ENCODE measurements around the gene VGF.

VGF gene

GRCh38 chr7:101185258-101185839 is 20.0 kb upstream of the VGF start:
- no peak for DNase-seq (ENCODE audit: low spot score)

- no peak for DNase-seq (ENCODE audit: low spot score)
These were observed 14.9 kb upstream of the VGF start, which contains the start of gene NAT16 for GRCh38 chr7:101180130-101180755. TSS of gene NAT16 (minus strand) at chr7:101180293. CDS start at chr7:101174807, 5,486 bp downstream.

- no peak for DNase-seq (ENCODE audit: low spot score)
These were observed 14.3 kb upstream of the VGF start for GRCh38 chr7:101179713-101180112.

- DNase-seq (ENCODE audit: low spot score): no peak
These were observed 13.7 kb upstream of the VGF start for GRCh38 chr7:101179117-101179516.

- no peak for DNase-seq (ENCODE audit: low spot score)
These were observed 12.3 kb upstream of the VGF start for GRCh38 chr7:101177644-101178043.

- no peak for DNase-seq (ENCODE audit: low spot score)
These were observed 10.3 kb upstream of the VGF start for GRCh38 chr7:101175664-101176063.

GRCh38 chr7:101174322-101174854 is 9.0 kb upstream of the VGF start:
- no peak for DNase-seq (ENCODE audit: low spot score)

GRCh38 chr7:101173752-101174244 is 8.4 kb upstream of the VGF start:
- no peak for DNase-seq (ENCODE audit: low spot score)

- DNase-seq (ENCODE audit: low spot score): no peak
These were observed 7.7 kb upstream of the VGF start for GRCh38 chr7:101172854-101173751.

- DNase-seq (ENCODE audit: low spot score): no peak
These were observed 6.9 kb upstream of the VGF start for GRCh38 chr7:101172005-101172853.

GRCh38 chr7:101171442-101171837 is 6.1 kb upstream of the VGF start:
- DNase-seq (ENCODE audit: low spot score): no peak

GRCh38 chr7:101170617-101171441 is 5.5 kb upstream of the VGF start:
- DNase-seq (ENCODE audit: low spot score): no peak

- DNase-seq (ENCODE audit: low spot score): peak; percentile 87
These were observed 4.6 kb upstream of the VGF start for GRCh38 chr7:101169838-101170551.

- no peak for DNase-seq (ENCODE audit: low spot score)
These were observed 3.9 kb upstream of the VGF start for GRCh38 chr7:101169110-101169837.

- DNase-seq (ENCODE audit: low spot score): no peak
These were observed 3.2 kb upstream of the VGF start for GRCh38 chr7:101168412-101169049.

GRCh38 chr7:101167645-101168411 is 2.5 kb upstream of the VGF start:
- DNase-seq (ENCODE audit: low spot score): no peak

GRCh38 chr7:101166909-101167644 is 1.7 kb upstream of the VGF start:
- DNase-seq (ENCODE audit: low spot score): no peak

- no peak for DNase-seq (ENCODE audit: low spot score)
These were observed 1.2 kb upstream of the VGF start for GRCh38 chr7:101166648-101166908.

Measured in HuH-7 (cell line).